Measurements from ENCODE around the gene SHISAL1.

SHISAL1 gene

GRCh38 chr22:44351685-44352377, 39.1 kb upstream of the SHISAL1 start:
- Histone ChIP-seq H3K27ac (no peak overlapping the region), H3K4me3 (peak overlapping the region; percentile 44)
- DNase-seq (ENCODE audit: low spot score), result no peak
- no peak for TF ChIP-seq CTCF (IDR thresholded peaks at IDR 0.05)

DNA sequence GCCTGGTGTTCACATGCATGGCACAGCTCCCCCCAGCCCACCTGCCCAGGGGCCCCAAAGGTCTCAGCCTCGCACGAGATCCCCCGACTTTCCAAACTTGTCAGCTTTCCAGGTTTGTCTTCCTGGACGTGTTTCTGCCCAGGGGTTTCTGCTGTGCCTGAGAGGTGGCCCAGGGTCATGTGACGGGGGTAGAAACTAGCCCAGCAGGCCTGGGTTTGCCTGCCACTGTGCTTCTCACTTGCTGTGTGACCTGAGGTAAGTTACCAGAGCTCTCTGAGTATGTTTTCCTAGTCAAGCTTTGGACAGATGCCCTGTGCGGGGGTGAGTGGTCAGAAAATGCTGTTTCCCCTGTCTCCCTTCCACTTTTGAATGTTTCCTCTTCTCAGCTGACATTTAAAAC, 38.3 kb upstream of the SHISAL1 start:
- H3K27ac ChIP-seq, result no peak overlapping the region
- no peak for TF ChIP-seq CTCF (IDR thresholded peaks at IDR 0.05)

DNA sequence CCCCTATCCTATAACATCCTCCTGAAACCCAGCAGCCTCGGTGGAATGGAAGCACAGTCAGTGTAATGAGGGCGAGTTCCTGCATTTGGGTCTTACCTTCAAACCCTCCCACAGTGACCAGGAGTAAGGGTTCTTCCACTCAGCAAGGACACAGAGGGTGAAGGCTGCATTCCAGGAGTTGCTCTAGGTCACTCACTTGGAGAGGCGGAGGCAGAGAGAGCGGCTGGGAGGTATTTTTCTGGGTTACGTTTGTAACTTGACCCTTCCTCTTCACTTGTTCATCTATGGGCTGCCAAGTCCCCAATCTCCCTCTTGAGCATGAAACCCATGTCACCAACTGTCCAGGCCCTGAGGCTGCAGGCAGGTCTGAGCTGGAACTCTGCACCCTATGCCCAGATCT, 36.8 kb upstream of the SHISAL1 start:
- no peak for TF ChIP-seq CTCF (IDR thresholded peaks at IDR 0.05)
- no peak for DNase-seq (ENCODE audit: low spot score)
- H3K4me3 ChIP-seq, result no peak overlapping the region
- H3K27ac ChIP-seq, result no peak overlapping the region

More for the DNA sequence above, 38.3 kb upstream of the SHISAL1 start:
- no peak overlapping the region for H3K4me3 ChIP-seq
- DNase-seq (ENCODE audit: low spot score), result no peak

- no peak for TF ChIP-seq CTCF (IDR thresholded peaks at IDR 0.05)
- Histone ChIP-seq H3K4me3 (no peak overlapping the region), H3K27ac (no peak overlapping the region)
- DNase-seq (ENCODE audit: low spot score), result no peak
Measured at GRCh38 chr22:44348971-44349560, 36.3 kb upstream of the SHISAL1 start.

DNA sequence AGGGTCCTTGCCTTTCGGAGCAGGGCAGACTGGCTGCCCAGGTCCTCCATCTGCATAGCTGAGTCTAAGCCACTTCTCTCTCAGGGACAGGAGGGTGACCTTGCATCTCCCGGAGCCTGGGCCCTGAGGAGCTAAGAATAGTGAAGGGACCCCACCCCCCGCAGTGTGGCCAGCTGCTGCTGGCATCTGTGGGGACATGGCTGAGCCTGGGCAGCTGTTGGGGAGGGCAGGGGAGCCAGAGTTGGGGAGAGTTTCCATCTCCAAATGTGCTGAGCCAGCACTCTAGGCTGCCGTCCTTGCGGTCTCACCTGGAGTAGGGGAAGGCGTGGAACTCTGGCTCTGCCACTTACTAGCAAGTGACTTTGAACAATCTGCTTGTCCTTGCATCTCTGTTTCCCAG, 34.8 kb upstream of the SHISAL1 start:
- H3K27ac ChIP-seq, result no peak overlapping the region
- TF ChIP-seq CTCF (IDR thresholded peaks at IDR 0.05), result no peak
- DNase-seq (ENCODE audit: low spot score), result no peak
- H3K4me3 ChIP-seq, result no peak overlapping the region

DNA sequence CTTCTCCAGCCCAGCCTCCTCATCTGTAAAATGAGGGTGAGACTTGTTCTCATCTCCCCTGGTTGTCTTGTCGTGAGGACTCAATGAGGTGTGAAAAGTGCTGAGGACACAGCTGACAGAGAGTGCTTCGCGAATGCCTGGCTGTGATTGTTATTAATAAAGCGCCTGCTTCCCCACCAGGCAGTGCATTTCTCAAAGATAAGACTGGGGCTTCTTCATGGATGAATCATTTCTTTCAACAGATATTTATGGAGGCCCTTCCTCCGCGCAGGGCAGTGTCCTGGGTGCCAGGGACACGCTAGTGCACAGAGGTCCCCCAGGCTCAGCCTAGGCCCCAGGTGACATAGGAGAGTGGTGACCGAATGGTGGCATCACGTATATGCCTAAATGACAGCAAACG, 34.3 kb upstream of the SHISAL1 start:
- DNase-seq (ENCODE audit: low spot score), result no peak
- no peak overlapping the region for H3K27ac ChIP-seq
- H3K4me3 ChIP-seq, result no peak overlapping the region
- no peak for TF ChIP-seq CTCF (IDR thresholded peaks at IDR 0.05)

DNA sequence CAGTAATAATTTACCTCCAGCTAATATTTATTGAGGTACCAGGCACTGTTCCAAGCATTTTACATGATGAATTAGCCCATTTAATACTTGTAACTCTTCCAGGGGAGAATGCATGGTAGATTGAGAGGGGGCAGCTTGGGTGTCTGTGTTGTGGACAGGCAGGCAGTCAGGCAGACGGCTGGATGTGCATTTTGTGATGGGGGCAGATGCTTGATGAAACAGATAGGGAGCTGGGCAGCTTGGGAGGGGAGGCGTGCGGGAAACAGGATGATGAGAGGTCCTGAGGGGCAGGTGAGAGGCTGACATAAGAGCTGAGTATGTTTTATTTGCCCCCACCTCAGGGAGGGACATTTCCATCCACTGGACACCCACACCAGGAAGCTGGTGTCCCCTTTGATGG, 33.1 kb upstream of the SHISAL1 start:
- TF ChIP-seq CTCF (IDR thresholded peaks at IDR 0.05), result no peak

More for the DNA sequence above, 33.1 kb upstream of the SHISAL1 start:
- no peak overlapping the region for H3K27ac ChIP-seq
- no peak overlapping the region for H3K4me3 ChIP-seq
- no peak for DNase-seq (ENCODE audit: low spot score)
